ENCODE measurements around the gene ADORA3. TPM values are rescaled to one million over a fixed set of nuclear protein-coding genes. Genes with fewer than 3 reads are reported as not detected.

Gene ADORA3
- total and polyA plus RNA-seq, 2 donors (not counting 3 experiments of a cell fraction or from before 2014, with no cell fraction given), result 0.31 TPM; not detected in 1

- Histone ChIP-seq H3K4me3 (replicated peaks in 1 of 3; ENCODE audit: insufficient read depth in 1 of 3, low read depth in 1 of 3, low read length in 3 of 3) (no peak overlapping the region), H4K20me1 (replicated peaks; ENCODE audit: control insufficient read depth, extremely low read depth, insufficient read depth, low read length) (no peaks in the 10 kb centered on the region), H3K79me2 (ENCODE audit: control insufficient read depth, insufficient read depth, low read length) (no peaks in the 10 kb centered on the region), H3K9me3 (replicated peaks; ENCODE audit: control insufficient read depth, insufficient read depth, low read length) (no peaks in the 10 kb centered on the region), H3K9ac (replicated peaks; ENCODE audit: extremely low read depth, insufficient read depth, low read length) (no peak overlapping the region), H3K4me2 (ENCODE audit: insufficient read depth, low read length) (no peak overlapping the region), H2AFZ (ENCODE audit: low read depth, low read length) (no peak overlapping the region), H3K36me3 (ENCODE audit: control insufficient read depth in 2 of 2, extremely low read depth in 1 of 2, insufficient read depth in 2 of 2, low read length in 2 of 2) (peaks cover 0 to 4% of the 10 kb centered on the region in 2 experiments), H3K27me3 (ENCODE audit: control insufficient read depth in 2 of 2, insufficient read depth in 2 of 2, low read length in 2 of 2) (no peaks in the 10 kb centered on the region), H3K27ac (ENCODE audit: insufficient read depth, low read depth, low read length) (no peak overlapping the region), H3K4me1 (ENCODE audit: control insufficient read depth, extremely low read depth, insufficient read depth, low read length) (no peaks in the 10 kb centered on the region), H3K9me1 (replicated peaks; ENCODE audit: control insufficient read depth, extremely low read depth, insufficient read depth, low read length) (no peaks in the 10 kb centered on the region)
- no TSS peak for BruUV-seq (replicated peaks)
- POLR2A ChIA-PET, result no interaction called here
- dilution Hi-C loops (cut with MboI; ENCODE audit: extremely low pct_ligation_motif_present, low sequenced_read_pairs) (no loop called here), intact Hi-C loops (cut with micrococcal nuclease) (no loop called here)
- DNase-seq (ENCODE audit: low read depth, low spot score), result no peak
- TF ChIP-seq JUN (IDR thresholded peaks at IDR 0.05; ENCODE audit: borderline replicate concordance, insufficient read depth, insufficient read length, low read depth) (no peak), POLR2A (IDR thresholded peaks at IDR 0.05; ENCODE audit: low read depth, low read length) (no peak), FOS (IDR thresholded peaks at IDR 0.05; ENCODE audit: borderline replicate concordance, insufficient read depth, low read length) (no peak), GATA2 (IDR thresholded peaks at IDR 0.05; ENCODE audit: insufficient read depth, insufficient read length, low read depth, low read length) (no peak), CTCF (IDR thresholded peaks at IDR 0.05; ENCODE audit: extremely low read depth in 1 of 2, insufficient read depth in 1 of 2, low read depth in 1 of 2, low read length in 2 of 2) (no peak), MYC (IDR thresholded peaks at IDR 0.05; ENCODE audit: low read depth, low read length) (no peak), POLR2AphosphoS5 (IDR thresholded peaks at IDR 0.05; ENCODE audit: insufficient read depth, low read depth, low read length) (no peak), MAX (IDR thresholded peaks at IDR 0.05; ENCODE audit: insufficient read depth, insufficient read length) (no peak), EZH2 (IDR thresholded peaks at IDR 0.05; ENCODE audit: borderline replicate concordance, low read depth, low read length, severe bottlenecking) (no peak)
- CTCF ChIA-PET, result interaction anchor here (1.4 kb wide), 2 partner anchors 16 to 42 kb away, joined by 3 read pairs; no protein-coding TSS in a partner anchor
- FAIRE-seq, result no peak
These were observed 37.7 kb downstream of the ADORA3 start for GRCh38 chr1:111465754-111466153.
